A549 (cell line): ENCODE measurements around the gene ALOX5. TPM values are rescaled to one million over a fixed set of nuclear protein-coding genes. Genes with fewer than 3 reads are reported as not detected.
"Not testable (repeated sequence)": the region's sequence is repeated elsewhere in the genome, so short reads cannot be mapped to it uniquely, and the experiment has no call there.

Experiments
- ATAC-seq, 2 experiments: fragments of 200-7000 bp in 1 of 2; fragments of >200 bp in 1 of 2; cut with Nextera tagmentation in 1 of 2; cut with Tn5 transposase in 1 of 2; 3 replicates each; pipeline versions ENCODE4 v1.8.0 to v1.9.1; 2018 to 2020; ENCODE audit warnings: mild to moderate bottlenecking in 1 of 2, moderate library complexity in 1 of 2
- CTCF ChIA-PET: fragments of 300-600 bp; sonication (Branson Sonifier 250); formaldehyde crosslinking; extraction: SDS; loops from one replicate; lab custom pipeline; 2021; ENCODE audit warnings: antibody characterized with exemption, inconsistent platforms; lab: Yijun Ruan, JAX
- POLR2A ChIA-PET: fragments of 350-600 bp; formaldehyde crosslinking; extraction: SDS; loops from one replicate; lab custom pipeline; 2021; ENCODE audit warnings: antibody characterized with exemption, inconsistent platforms; lab: Yijun Ruan, JAX
- DNase-seq, 2 experiments: peaks; one replicate each; pipeline versions ENCODE4 v3.0.0 to v3.0.0-alpha.2; 2011 to 2016; ENCODE audit warnings: low read depth in 1 of 2, low spot score in 1 of 2
- FAIRE-seq: peaks from 2 replicates; lab custom pipeline; 2011; peaks lifted over from hg19 to GRCh38; lab: Jason Lieb, UNC
- H3K27ac ChIP-seq, 2 experiments: fragments of >200 bp; sonication (Bioruptor Twin); formaldehyde crosslinking; 3 replicates each; pipeline ENCODE4 v1.5.1; 2016 to 2017
- H3K4me1 ChIP-seq: fragments of >200 bp; sonication (Bioruptor Twin); formaldehyde crosslinking; 3 replicates; pipeline ENCODE4 v1.6.1; 2016
- H3K4me2 ChIP-seq: fragments of >200 bp; sonication (Bioruptor Twin); formaldehyde crosslinking; 3 replicates; pipeline ENCODE4 v1.6.1; 2016
- H3K4me3 ChIP-seq: fragments of >200 bp; sonication (Bioruptor Twin); formaldehyde crosslinking; 3 replicates; pipeline ENCODE4 v1.5.1; 2016
- H3K9me3 ChIP-seq: fragments of >200 bp; sonication (Bioruptor Twin); formaldehyde crosslinking; 3 replicates; pipeline ENCODE4 v1.6.1; 2016
- BHLHE40 ChIP-seq: IDR thresholded peaks from 2 replicates; pipeline ENCODE4 v1.6.1; 2012; ENCODE audit warnings: low read depth, low read length, inconsistent platforms
- CHD2 ChIP-seq: fragments of 150-350 bp; IDR thresholded peaks from 2 replicates; pipeline ENCODE4 v1.6.1; 2014; ENCODE audit warnings: low read length; ENCODE audit not compliant: partially characterized antibody
- CHD4 ChIP-seq: fragments of 200-600 bp; sonication (generic); IDR thresholded peaks from 2 replicates; pipeline ENCODE4 v1.6.1; 2016; ENCODE audit warnings: antibody characterized with exemption, mild to moderate bottlenecking, borderline replicate concordance
- ELK1 ChIP-seq: fragments of 150-350 bp; IDR thresholded peaks from 2 replicates; pipeline ENCODE4 v1.6.1; 2014; ENCODE audit warnings: low read depth, mild to moderate bottlenecking, low read length
- EP300 ChIP-seq, 2 experiments: fragments of >200 bp; sonication (Bioruptor Twin); formaldehyde crosslinking; IDR thresholded peaks; 2 replicates in 1 of 2; 3 replicates in 1 of 2; pipeline ENCODE4 v1.6.1; 2016 to 2017
- HEYL ChIP-seq: fragments of 250-450 bp; sonication (Bioruptor Pico); IDR thresholded peaks from 2 replicates; pipeline ENCODE4 v1.8.0; 2021; ENCODE audit warnings: mild to moderate bottlenecking, moderate library complexity
- HOXB13 ChIP-seq: fragments of 250-450 bp; sonication (Bioruptor Pico); IDR thresholded peaks from 2 replicates; pipeline ENCODE4 v1.5.0; 2020; ENCODE audit warnings: low read depth, mild to moderate bottlenecking, moderate library complexity
- MAX ChIP-seq: IDR thresholded peaks from 2 replicates; pipeline ENCODE4 v1.6.1; 2012
- MYC ChIP-seq: IDR thresholded peaks from 2 replicates; pipeline ENCODE4 v1.6.1; 2012; ENCODE audit warnings: mild to moderate bottlenecking, inconsistent platforms, low read length, improper control_type of control experiment, borderline replicate concordance
- REST ChIP-seq: fragments of 200-600 bp; sonication (generic); IDR thresholded peaks from 2 replicates; pipeline ENCODE4 v1.6.1; 2016; ENCODE audit warnings: antibody characterized with exemption, mild to moderate bottlenecking, moderate library complexity
- RFX5 ChIP-seq: fragments of 450-650 bp; IDR thresholded peaks from 2 replicates; pipeline ENCODE4 v1.7.1; 2014; ENCODE audit warnings: antibody characterized with exemption, mild to moderate bottlenecking, moderate library complexity
- RNF2 ChIP-seq: fragments of 200-600 bp; sonication (generic); IDR thresholded peaks from 2 replicates; pipeline ENCODE4 v1.6.1; 2016; ENCODE audit warnings: low read depth, mild to moderate bottlenecking, antibody characterized with exemption, moderate library complexity, borderline replicate concordance
- ZSCAN20 ChIP-seq: fragments of 250-450 bp; sonication (Bioruptor Pico); IDR thresholded peaks from 2 replicates; pipeline ENCODE4 v1.8.0; 2022; ENCODE audit warnings: mild to moderate bottlenecking, moderate library complexity
- WGBS: methylation state at CpG from one replicate; pipeline ENCODE4 v1.1.6; 2017; ENCODE audit errors: missing lambda C conversion rate; 5-methylcytosine and 5-hydroxymethylcytosine counted together
- polyA plus RNA-seq, 4 experiments: library from polyadenylated mRNA; depleted of rRNA in 3 of 4; stranded (reverse); fragments of >200 nt; fragmentation: RNase III in 1 of 4; extraction: RNeasy Plus Mini Kit Qiagen cat#74134 plus additional on column Dnase treatment in 1 of 4; gene quantifications; 2 replicates in 3 of 4; 3 replicates in 1 of 4; pipeline ENCODE4 v1.2.3, GENCODE V29; 2011 to 2017

Gene ALOX5
- polyA plus RNA-seq, 2 of the 4 experiments (the other 2 are of a cell fraction): 0.18 to 0.40 TPM

- H3K27ac ChIP-seq, DNase-seq, H3K9me3 ChIP-seq, CTCF ChIA-PET, H3K4me1 ChIP-seq, ATAC-seq, H3K4me2 ChIP-seq, POLR2A ChIA-PET, FAIRE-seq, H3K4me3 ChIP-seq: not testable (repeated sequence)
- 63% methylated on average over 2 of the region's 24 CpGs for WGBS
These were observed 27.2 kb upstream of the ALOX5 start for GRCh38 chr10:45346652-45347335.

- H3K4me3 ChIP-seq, H3K4me1 ChIP-seq, POLR2A ChIA-PET, FAIRE-seq, CTCF ChIA-PET, DNase-seq, H3K4me2 ChIP-seq, H3K9me3 ChIP-seq, ATAC-seq, H3K27ac ChIP-seq: not testable (repeated sequence)
- WGBS: 23% methylated on average over 3 of the region's 20 CpGs
These were observed 26.6 kb upstream of the ALOX5 start for GRCh38 chr10:45347464-45347863.

GRCh38 chr10:45348196-45348765 lies 25.7 kb upstream of the ALOX5 start:
- POLR2A ChIA-PET, H3K4me3 ChIP-seq, FAIRE-seq, H3K4me1 ChIP-seq, H3K4me2 ChIP-seq, H3K27ac ChIP-seq, ATAC-seq, CTCF ChIA-PET, DNase-seq, H3K9me3 ChIP-seq: not testable (repeated sequence)
- WGBS: 73% methylated on average over 4 of the region's 31 CpGs

GRCh38 chr10:45353186-45353585 lies 20.8 kb upstream of the ALOX5 start:
- no peak for DNase-seq
- Histone ChIP-seq H3K27ac (no peak overlapping the region), H3K9me3 (no peaks in the 10 kb centered on the region), H3K4me1 (no peaks in the 10 kb centered on the region), H3K4me3 (no peak overlapping the region), H3K4me2 (no peak overlapping the region)
- TF ChIP-seq EP300 (IDR thresholded peaks at IDR 0.05) (no peak), MAX (no peak), ZSCAN20 (CRISPR knock-in tag) (no peak), REST (no peak), ELK1 (no peak), RFX5 (no peak), RNF2 (no peak), MYC (no peak), CHD4 (no peak), BHLHE40 (no peak), CHD2 (no peak), HOXB13 (CRISPR knock-in tag) (no peak), HEYL (no peak)
- FAIRE-seq: no peak
- 0% methylated on average over 1 of the region's 1 CpG for WGBS
- no peak for ATAC-seq
- ChIA-PET POLR2A (no interaction called here), CTCF (no interaction called here)
